ENCODE measurements around the gene ZNF256.

Gene ZNF256

GRCh38 chr19:57947419-57948134, at the start of gene ZNF256:
Gene ZNF256, minus strand, starts transcription at chr19:57947706. Its CDS starts 232 bp downstream, at chr19:57947474.
- peak; percentile 95 for DNase-seq (ENCODE audit: low spot score)

- no peak for DNase-seq (ENCODE audit: low spot score)
These were observed 45.3 kb upstream of the ZNF256 start for GRCh38 chr19:57992841-57993240.

GRCh38 chr19:57978586-57979289, 31.2 kb upstream of the ZNF256 start:
- DNase-seq (ENCODE audit: low spot score), result no peak

- DNase-seq (ENCODE audit: low spot score), result no peak
These were observed 26.9 kb upstream of the ZNF256 start, which contains the start of gene C19orf18 for GRCh38 chr19:57974434-57974833. Gene C19orf18, minus strand, starts transcription at chr19:57974534. Its CDS starts 102 bp downstream, at chr19:57974432.

GRCh38 chr19:57964761-57965160, 17.3 kb upstream of the ZNF256 start:
- no peak for DNase-seq (ENCODE audit: low spot score)

GRCh38 chr19:57961785-57962184, 14.3 kb upstream of the ZNF256 start:
- no peak for DNase-seq (ENCODE audit: low spot score)

GRCh38 chr19:57954996-57955395, 7.5 kb upstream of the ZNF256 start:
- no peak for DNase-seq (ENCODE audit: low spot score)

- DNase-seq (ENCODE audit: low spot score), result no peak
These were observed 2.2 kb upstream of the ZNF256 start for GRCh38 chr19:57949702-57950101.

GRCh38 chr19:57949296-57949695, 1.8 kb upstream of the ZNF256 start:
- DNase-seq (ENCODE audit: low spot score), result no peak

- no peak for DNase-seq (ENCODE audit: low spot score)
These were observed 453 bp downstream of the ZNF256 start for GRCh38 chr19:57947088-57947418.

- no peak for DNase-seq (ENCODE audit: low spot score)
These were observed 1.2 kb downstream of the ZNF256 start for GRCh38 chr19:57946316-57946715.

- no peak for DNase-seq (ENCODE audit: low spot score)
These were observed 5.9 kb downstream of the ZNF256 start for GRCh38 chr19:57941593-57941992.

GRCh38 chr19:57935731-57936130, 11.8 kb downstream of the ZNF256 start:
- DNase-seq (ENCODE audit: low spot score), result no peak

- peak; percentile 83 for DNase-seq (ENCODE audit: low spot score)
These were observed 12.5 kb downstream of the ZNF256 start, which contains the start of gene ZNF418 for GRCh38 chr19:57934820-57935665. Gene ZNF418, minus strand, starts transcription at chr19:57935402. Its CDS starts 1,580 bp downstream, at chr19:57933822.

- DNase-seq (ENCODE audit: low spot score), result no peak
These were observed 19.9 kb downstream of the ZNF256 start for GRCh38 chr19:57927587-57927986.

- DNase-seq (ENCODE audit: low spot score), result peak; percentile 95
These were observed 31.1 kb downstream of the ZNF256 start, which contains the start of gene ZNF417 for GRCh38 chr19:57916168-57916995. Gene ZNF417, minus strand, starts transcription at chr19:57916592. Its CDS starts 181 bp downstream, at chr19:57916411.

GRCh38 chr19:57914531-57914930, 33.0 kb downstream of the ZNF256 start:
- no peak for DNase-seq (ENCODE audit: low spot score)

- DNase-seq (ENCODE audit: low spot score), result no peak
These were observed 40.1 kb downstream of the ZNF256 start for GRCh38 chr19:57907394-57907793.

GRCh38 chr19:57905258-57905657, 42.2 kb downstream of the ZNF256 start:
- no peak for DNase-seq (ENCODE audit: low spot score)

- DNase-seq (ENCODE audit: low spot score), result no peak
These were observed 43.8 kb downstream of the ZNF256 start for GRCh38 chr19:57903618-57904184.

GRCh38 chr19:57900311-57900710, 47.2 kb downstream of the ZNF256 start:
- no peak for DNase-seq (ENCODE audit: low spot score)

Data from kidney tubule cell (primary cell).